ENCODE results near the gene ZCCHC10. TPM values are rescaled to one million over a fixed set of nuclear protein-coding genes. Genes with fewer than 3 reads are reported as not detected.
A peak's percentile ranks its signal among the peaks of the same experiment; 100 is the strongest.

Gene ZCCHC10
- total and polyA plus RNA-seq, 9 of the 15 experiments (the other 6 are each of a cell fraction or from before 2014, with no cell fraction given): 11.9 to 146 (median 51.8) TPM

DNA sequence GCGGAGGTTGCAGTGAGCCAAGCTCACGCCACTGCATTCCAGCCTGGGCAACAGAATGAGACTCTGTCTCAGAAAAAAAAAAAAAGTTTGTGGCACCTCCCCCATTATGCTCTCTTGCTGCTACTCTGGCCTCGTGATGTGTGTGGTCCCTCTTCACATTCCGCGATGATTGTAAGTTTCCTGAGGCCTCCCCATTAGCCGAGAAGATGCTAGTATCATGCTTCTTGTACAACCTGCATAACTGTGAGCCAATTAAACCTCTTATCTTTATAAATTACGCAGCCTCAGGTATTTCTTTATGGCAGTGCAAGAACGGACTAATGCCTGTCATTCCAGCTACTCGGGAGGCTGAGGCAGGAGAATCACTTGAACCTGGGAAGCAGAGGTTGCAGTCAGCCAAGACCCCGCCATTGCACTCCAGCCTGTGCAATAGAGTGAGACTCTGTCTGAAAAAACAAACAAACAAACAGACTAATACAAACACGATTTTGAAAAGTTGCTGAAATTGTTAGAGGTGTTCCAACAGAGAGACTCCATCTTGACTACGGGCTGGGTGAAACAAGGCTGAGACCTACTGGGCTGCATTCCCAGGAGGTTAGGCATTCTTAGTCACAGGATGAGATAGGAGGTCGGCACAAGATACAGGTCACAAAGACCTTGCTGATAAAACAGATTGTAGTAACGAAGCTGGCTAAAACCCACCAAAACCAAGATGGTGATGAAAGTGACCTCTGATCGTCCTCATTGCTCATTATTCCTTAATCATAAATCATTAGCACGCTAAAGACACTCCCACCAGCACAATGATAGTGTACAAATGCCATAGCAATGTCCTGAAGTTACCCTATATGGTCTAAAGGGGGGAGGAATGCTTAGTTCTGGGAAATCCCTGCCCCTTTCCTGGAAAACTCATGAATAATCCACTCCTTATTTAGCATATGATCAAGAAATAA is 54.6 kb downstream of the ZCCHC10 start (continued):
- TF ChIP-seq, protein P1, sequence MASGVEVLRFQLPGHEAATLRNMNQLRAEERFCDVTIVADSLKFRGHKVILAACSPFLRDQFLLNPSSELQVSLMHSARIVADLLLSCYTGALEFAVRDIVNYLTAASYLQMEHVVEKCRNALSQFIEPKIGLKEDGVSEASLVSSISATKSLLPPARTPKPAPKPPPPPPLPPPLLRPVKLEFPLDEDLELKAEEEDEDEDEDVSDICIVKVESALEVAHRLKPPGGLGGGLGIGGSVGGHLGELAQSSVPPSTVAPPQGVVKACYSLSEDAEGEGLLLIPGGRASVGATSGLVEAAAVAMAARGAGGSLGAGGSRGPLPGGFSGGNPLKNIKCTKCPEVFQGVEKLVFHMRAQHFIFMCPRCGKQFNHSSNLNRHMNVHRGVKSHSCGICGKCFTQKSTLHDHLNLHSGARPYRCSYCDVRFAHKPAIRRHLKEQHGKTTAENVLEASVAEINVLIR (CRISPR knock-in tag; IDR thresholded peaks at IDR 0.05): 0 out of 2 replicates have a peak, but pooled peaks have one; percentile 4
- TF ChIP-seq PPARD (CRISPR knock-in tag; IDR thresholded peaks at IDR 0.05) (no peak), ATF1 (CRISPR knock-in tag; IDR thresholded peaks at IDR 0.05) (no peak), ATF1 (tag; IDR thresholded peaks at IDR 0.05) (peak; percentile 35), ZNF589 (CRISPR knock-in tag; IDR thresholded peaks at IDR 0.05; ENCODE audit: low read depth) (0 out of 2 replicates have a peak, but pooled peaks have one; percentile 19), ZZZ3 (IDR thresholded peaks at IDR 0.05) (no peak)
- TF ChIP-seq, protein P2, sequence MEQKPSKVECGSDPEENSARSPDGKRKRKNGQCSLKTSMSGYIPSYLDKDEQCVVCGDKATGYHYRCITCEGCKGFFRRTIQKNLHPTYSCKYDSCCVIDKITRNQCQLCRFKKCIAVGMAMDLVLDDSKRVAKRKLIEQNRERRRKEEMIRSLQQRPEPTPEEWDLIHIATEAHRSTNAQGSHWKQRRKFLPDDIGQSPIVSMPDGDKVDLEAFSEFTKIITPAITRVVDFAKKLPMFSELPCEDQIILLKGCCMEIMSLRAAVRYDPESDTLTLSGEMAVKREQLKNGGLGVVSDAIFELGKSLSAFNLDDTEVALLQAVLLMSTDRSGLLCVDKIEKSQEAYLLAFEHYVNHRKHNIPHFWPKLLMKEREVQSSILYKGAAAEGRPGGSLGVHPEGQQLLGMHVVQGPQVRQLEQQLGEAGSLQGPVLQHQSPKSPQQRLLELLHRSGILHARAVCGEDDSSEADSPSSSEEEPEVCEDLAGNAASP (IDR thresholded peaks at IDR 0.05): peak; percentile 82
- TF ChIP-seq, protein P3, sequence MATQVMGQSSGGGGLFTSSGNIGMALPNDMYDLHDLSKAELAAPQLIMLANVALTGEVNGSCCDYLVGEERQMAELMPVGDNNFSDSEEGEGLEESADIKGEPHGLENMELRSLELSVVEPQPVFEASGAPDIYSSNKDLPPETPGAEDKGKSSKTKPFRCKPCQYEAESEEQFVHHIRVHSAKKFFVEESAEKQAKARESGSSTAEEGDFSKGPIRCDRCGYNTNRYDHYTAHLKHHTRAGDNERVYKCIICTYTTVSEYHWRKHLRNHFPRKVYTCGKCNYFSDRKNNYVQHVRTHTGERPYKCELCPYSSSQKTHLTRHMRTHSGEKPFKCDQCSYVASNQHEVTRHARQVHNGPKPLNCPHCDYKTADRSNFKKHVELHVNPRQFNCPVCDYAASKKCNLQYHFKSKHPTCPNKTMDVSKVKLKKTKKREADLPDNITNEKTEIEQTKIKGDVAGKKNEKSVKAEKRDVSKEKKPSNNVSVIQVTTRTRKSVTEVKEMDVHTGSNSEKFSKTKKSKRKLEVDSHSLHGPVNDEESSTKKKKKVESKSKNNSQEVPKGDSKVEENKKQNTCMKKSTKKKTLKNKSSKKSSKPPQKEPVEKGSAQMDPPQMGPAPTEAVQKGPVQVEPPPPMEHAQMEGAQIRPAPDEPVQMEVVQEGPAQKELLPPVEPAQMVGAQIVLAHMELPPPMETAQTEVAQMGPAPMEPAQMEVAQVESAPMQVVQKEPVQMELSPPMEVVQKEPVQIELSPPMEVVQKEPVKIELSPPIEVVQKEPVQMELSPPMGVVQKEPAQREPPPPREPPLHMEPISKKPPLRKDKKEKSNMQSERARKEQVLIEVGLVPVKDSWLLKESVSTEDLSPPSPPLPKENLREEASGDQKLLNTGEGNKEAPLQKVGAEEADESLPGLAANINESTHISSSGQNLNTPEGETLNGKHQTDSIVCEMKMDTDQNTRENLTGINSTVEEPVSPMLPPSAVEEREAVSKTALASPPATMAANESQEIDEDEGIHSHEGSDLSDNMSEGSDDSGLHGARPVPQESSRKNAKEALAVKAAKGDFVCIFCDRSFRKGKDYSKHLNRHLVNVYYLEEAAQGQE (IDR thresholded peaks at IDR 0.05; ENCODE audit: borderline replicate concordance): peak; percentile 40
- TF ChIP-seq, protein P3 (CRISPR knock-in tag; IDR thresholded peaks at IDR 0.05; ENCODE audit: low read depth): no peak
- TF ChIP-seq, protein P4, sequence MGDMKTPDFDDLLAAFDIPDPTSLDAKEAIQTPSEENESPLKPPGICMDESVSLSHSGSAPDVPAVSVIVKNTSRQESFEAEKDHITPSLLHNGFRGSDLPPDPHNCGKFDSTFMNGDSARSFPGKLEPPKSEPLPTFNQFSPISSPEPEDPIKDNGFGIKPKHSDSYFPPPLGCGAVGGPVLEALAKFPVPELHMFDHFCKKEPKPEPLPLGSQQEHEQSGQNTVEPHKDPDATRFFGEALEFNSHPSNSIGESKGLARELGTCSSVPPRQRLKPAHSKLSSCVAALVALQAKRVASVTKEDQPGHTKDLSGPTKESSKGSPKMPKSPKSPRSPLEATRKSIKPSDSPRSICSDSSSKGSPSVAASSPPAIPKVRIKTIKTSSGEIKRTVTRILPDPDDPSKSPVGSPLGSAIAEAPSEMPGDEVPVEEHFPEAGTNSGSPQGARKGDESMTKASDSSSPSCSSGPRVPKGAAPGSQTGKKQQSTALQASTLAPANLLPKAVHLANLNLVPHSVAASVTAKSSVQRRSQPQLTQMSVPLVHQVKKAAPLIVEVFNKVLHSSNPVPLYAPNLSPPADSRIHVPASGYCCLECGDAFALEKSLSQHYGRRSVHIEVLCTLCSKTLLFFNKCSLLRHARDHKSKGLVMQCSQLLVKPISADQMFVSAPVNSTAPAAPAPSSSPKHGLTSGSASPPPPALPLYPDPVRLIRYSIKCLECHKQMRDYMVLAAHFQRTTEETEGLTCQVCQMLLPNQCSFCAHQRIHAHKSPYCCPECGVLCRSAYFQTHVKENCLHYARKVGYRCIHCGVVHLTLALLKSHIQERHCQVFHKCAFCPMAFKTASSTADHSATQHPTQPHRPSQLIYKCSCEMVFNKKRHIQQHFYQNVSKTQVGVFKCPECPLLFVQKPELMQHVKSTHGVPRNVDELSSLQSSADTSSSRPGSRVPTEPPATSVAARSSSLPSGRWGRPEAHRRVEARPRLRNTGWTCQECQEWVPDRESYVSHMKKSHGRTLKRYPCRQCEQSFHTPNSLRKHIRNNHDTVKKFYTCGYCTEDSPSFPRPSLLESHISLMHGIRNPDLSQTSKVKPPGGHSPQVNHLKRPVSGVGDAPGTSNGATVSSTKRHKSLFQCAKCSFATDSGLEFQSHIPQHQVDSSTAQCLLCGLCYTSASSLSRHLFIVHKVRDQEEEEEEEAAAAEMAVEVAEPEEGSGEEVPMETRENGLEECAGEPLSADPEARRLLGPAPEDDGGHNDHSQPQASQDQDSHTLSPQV (IDR thresholded peaks at IDR 0.05): peak; percentile 91
